OCI-LY7 (cell line): Measurements from ENCODE around the gene KIF25.

Source experiments
- CTCF ChIP-seq: fragments of 200-600 bp; sonication (generic); conservative IDR thresholded peaks from 2 replicates; pipeline ENCODE4 v1.5.1; 2014; ENCODE audit warnings: mild to moderate bottlenecking, antibody characterized with exemption, low read length, moderate library complexity, mixed read lengths
- EZH2phosphoT487 ChIP-seq: fragments of 200-600 bp; sonication (generic); IDR thresholded peaks from 2 replicates; pipeline ENCODE4 v1.6.1; 2018; ENCODE audit warnings: low read depth, borderline replicate concordance, mild to moderate bottlenecking, mixed run types, antibody characterized with exemption, low read length, moderate library complexity, mixed read lengths

DNA sequence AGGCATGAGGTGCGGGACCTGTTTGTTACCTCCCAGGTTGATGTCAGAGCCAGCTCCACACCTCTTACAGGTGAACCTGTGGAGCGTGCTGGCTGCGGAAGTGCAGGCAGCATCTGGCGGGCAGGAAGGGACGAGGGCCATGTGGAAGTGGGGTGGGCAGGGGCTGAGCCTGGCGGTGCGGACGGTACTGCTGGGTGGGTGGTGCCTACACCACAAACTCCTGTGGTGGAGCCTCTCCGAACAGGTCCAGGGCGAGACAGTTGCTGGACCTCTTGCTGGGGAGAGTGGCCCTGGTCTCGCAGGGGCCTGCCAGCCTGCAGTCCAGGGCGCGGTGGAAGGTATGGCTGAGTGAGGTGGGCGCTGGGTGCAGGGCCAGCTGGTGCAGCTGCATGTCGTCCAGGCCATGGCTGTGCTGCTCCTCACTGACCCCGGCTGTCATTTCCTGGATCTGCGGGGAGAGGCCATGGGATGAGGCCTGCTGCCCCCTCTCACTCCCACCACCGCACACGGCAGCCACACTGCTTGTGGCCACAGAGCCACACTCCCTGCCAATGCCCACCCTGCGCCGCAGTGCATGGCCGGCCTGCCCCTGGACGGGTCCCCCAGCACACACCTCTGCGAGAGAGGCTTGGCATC, 59.5 kb downstream of the KIF25 start:
- TF ChIP-seq CTCF (no peak), EZH2phosphoT487 (no peak)
